ENCODE results near the gene STK11IP.

STK11IP gene, protein sequence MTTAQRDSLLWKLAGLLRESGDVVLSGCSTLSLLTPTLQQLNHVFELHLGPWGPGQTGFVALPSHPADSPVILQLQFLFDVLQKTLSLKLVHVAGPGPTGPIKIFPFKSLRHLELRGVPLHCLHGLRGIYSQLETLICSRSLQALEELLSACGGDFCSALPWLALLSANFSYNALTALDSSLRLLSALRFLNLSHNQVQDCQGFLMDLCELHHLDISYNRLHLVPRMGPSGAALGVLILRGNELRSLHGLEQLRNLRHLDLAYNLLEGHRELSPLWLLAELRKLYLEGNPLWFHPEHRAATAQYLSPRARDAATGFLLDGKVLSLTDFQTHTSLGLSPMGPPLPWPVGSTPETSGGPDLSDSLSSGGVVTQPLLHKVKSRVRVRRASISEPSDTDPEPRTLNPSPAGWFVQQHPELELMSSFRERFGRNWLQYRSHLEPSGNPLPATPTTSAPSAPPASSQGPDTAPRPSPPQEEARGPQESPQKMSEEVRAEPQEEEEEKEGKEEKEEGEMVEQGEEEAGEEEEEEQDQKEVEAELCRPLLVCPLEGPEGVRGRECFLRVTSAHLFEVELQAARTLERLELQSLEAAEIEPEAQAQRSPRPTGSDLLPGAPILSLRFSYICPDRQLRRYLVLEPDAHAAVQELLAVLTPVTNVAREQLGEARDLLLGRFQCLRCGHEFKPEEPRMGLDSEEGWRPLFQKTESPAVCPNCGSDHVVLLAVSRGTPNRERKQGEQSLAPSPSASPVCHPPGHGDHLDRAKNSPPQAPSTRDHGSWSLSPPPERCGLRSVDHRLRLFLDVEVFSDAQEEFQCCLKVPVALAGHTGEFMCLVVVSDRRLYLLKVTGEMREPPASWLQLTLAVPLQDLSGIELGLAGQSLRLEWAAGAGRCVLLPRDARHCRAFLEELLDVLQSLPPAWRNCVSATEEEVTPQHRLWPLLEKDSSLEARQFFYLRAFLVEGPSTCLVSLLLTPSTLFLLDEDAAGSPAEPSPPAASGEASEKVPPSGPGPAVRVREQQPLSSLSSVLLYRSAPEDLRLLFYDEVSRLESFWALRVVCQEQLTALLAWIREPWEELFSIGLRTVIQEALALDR

DNA sequence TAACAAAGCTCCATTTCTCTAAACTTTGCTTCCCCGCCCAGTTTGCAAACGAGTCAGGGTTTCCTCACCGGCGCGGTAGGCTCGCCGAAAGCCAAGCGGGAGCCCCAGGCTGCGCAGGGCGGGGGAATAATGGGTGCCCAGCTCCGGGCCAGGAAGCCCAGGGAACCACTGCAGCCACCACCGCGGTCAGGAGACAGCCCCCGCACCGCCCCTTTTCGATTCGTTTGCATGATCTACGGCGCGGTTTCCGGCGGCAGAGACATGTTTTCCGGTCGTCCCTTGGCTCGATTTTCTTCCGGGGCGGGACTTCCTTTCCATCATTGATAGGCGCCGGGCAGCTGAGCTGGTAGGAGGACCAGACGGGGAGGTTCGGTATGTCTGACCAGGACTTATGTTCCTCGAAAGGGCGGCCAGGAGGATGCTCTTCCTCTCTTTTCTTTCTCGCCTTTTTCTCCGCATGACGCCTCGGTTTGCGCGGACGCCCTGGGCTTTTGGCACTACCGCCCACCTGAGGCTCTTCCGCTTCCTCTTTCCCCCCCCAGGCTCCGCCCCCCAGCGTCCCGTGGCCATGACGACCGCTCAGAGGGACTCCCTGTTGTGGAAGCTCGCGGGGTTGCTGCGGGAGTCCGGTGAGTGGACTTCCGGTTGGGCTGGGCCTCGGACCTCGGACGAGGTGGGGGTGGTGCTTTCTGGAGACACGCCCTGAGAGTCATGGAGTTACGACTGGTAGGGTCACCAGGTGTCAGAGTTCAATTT is at the start of gene STK11IP:
STK11IP (plus strand) TSS at position 306 of the 756 bp plus-strand sequence; CDS start at position 569, 263 bp downstream.
- DNase-seq, result peak; percentile 89

DNA sequence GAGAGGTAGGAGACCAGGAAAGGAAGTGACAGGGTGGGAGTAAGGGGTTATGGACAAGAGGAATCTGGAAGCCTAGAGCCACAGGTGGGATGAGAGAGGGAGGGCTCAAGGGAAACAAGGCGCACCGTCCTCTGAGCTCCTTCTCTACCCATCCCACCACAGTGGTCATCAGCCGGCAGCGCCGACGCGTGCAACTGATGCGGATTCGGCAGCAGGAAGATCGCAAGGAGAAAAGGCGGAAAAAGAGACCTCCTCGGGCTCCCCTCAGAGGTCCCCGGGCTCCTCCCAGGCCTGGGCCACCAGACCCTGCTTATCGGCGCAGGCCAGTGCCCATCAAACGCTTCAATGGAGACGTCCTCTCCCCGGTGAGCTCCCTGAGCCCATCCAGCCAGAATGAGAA is 48.7 kb upstream of the STK11IP start:
- no peak for DNase-seq

DNA sequence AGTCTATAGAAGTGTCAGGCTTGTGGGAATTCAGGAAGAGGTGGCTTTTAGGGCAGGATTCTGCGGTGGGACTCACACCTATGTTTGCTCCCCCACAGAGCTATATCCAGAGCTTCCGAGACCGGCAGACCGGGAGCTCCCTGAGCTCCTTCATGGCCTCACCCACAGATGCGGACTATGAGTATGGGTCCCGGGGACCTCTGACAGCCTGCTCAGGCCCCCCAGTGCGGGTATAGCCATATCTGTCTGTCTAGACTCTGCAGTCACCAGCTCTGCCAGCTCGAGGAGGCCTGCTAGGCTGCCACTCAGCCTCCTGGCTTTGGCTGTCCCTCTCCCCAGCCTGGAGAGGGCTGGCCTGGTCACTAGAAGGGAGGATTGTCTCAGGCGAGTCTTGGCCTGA is 48.0 kb upstream of the STK11IP start:
- DNase-seq, result no peak

DNA sequence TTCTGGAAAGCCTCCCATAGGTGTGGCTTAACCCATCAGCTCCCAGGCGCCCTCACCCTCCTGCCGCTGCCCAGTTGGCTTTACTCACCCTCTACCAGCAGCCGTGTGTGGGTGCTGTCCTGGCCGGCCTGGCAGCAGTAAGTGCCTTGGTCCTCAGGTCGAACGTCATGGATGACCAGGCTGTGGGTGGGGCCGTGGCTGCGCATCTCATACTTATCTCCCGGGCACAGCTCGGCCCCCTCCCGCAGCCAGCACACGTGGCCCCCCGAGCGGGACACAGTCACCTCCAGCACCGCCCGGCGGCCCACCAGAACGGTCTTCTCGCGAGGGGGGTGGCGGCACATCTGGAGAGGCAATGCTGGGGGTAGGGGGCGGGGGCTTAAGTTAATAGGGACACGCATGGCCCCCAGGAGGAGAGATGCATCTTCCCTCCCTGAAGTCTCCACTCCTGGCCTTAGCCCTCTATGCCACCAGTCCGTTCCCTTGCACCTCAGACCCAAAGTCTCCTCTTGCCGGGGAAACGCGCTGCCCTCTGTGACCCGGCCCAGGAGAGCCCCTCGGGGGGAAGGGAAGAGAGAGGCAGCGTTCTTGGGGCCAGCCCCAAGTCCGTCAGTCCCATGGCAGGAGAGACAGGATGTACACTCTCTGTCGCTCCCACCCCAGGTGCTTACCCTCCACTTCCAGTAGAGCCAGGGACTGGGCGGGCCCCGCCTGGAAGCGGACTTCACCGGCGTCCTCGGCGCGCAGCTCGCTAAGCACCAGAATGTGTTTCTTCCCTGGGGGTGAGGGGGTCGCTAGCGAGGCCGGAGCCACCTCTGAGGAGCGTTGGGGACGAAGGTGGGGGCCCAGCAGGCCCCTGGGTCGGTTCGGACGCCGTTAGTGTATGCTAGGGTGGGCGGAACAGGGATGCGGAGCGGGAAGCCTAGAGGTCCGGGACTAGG is 45.9 kb upstream of the STK11IP start:
- no peak for DNase-seq

DNA sequence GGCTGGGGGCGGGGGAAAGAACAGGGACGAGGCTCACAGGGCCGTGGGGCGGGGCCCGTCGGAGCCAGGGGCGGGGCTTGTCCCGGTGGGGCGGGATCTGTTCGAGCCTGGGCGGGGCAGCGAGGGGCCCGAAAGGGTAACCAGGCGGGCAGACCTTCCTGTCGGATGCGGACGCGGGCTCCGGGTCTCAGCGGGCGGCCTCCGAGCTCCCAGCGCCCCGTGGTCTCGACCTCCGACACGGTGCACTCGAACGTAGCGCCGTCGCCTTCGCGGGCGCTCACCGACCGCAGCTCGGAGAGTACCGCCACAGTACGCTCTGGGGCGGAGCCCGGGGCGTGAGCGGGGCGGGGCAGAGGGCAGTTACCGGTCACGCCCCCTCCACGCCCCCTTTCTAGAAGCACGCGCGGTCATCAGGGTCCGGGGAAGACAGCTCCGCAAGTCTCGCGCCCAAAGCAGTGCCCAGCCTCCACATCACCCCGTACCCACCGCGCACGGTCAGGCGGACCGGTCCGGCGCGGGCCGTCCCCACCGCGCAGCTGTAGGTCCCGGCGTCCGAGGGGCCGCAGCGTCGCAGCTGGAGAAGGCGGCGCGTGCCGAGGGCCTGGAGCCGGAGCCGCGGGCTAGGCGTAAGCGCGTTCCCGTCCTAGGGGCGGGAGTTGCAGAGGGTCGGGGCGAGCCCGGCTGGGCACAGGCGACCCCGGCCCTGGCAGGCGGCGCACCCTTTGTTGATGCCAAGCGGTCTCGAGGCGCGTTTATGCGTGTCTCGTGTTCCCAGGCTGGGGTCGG is 45.1 kb upstream of the STK11IP start:
- DNase-seq, result peak; percentile 78

DNA sequence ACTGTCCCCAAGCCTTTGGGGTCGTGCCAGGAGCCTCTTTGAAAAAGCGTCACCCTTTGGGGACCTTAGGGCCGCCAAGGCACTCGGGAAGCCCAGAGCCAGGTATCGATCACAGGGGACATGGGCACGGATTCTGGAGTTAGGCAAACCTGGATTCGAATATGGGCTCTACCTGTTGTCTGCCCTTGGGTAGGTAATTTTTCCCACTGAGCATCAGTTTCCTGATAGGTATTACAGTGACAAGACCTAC is 44.6 kb upstream of the STK11IP start:
- no peak for DNase-seq

DNA sequence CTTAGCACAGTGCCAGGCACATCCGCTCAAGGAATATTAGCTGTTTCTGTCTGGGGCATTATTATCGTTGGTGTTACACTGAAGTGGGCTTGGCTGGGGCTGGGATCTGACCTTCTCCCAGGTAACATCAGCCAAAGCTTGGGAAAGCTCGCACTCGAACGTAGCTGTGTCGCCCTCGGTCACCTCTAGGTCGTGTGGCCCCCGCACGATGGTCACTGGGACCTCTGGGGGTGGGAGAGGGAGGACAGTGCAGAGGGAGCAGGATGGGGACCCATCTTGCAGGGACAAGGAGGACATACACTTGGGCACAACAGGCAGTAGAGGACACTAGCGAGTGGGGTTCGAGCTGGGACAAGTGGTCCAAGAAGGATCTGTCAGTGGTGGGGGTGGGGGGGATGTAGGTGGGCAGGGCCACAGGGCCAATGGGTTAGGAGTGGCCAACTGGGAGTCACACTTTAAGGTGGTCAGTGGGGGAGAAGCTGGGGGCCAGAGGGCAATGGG is 44.1 kb upstream of the STK11IP start:
- DNase-seq, result no peak

DNA sequence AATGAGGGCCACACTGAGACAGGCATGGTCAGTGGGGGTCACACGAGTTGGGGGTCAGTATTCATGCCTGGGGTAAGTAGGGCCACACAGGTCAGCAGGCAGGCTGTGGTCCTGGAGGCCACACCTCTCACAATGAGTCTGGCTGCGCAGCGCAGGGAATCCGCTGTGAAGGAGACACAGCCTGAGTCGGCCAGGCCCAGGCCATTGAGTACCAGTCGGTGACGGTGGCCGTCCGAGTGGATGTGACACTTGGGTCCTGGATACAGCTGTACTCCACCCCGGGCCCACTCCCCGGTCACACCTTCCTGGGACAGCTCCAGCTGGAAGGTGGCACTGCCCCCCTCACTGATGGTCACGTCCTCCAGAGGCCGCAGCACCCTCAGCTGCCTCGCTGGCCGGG is 43.3 kb upstream of the STK11IP start:
- DNase-seq, result no peak

DNA sequence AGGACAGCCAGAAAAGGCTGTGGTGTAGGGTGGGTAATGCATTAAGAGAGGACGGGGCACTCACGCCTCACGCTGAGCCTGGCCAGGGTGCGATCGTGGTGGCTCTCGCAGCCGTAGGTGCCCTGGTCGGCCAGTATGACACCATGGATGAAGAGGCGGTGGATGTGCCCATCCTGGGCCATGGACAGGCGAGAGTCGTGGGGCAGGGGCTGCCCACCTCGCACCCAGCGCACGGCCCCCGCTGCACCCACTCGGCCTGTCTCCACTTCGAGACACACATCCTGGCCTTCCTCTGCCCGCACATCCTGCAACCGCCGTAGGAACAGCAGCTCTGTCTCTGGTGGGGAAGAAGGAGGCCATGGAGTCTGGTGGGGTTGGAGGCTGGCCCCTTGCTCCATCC is 41.7 kb upstream of the STK11IP start:
- DNase-seq, result no peak

DNA sequence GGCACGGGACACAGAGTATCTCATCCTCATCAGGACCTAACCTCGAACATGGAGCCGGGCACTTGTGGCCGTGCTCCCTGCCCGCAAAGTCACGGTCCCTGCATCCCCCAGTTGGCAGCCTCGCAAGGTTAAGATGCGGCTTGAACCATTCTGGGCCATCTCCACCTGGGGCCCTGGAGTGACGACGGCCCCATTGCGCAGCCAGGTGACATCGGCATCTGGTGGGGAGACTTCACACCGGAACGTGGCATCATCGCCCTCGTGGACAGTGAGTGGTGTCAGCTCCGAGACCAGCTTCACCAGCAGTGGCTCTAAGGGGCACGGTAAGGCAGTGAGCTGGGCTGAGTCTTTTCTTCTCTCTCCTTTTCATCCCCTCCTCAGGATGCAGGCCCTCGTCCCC is 41.2 kb upstream of the STK11IP start:
- no peak for DNase-seq

DNA sequence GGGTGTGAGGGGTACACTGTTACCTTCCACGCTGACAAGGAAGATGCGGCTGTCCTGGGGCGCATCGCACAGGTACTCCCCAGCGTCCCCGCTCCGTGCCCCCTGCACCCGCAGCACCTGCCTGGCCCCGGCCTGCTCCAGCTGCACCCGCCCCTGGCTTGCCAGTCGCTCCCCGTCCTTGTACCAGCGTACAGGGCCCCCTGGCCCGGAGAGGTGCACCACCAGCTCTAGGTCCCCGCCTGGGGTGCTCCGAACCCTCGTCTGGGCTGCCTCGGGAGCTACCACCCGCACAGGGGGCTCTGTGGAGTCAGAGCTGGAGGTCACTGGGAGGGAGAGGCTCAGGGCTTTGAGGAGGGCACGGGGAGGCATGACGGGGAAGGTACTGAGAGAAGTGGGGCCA is 40.3 kb upstream of the STK11IP start:
- DNase-seq, result no peak

DNA sequence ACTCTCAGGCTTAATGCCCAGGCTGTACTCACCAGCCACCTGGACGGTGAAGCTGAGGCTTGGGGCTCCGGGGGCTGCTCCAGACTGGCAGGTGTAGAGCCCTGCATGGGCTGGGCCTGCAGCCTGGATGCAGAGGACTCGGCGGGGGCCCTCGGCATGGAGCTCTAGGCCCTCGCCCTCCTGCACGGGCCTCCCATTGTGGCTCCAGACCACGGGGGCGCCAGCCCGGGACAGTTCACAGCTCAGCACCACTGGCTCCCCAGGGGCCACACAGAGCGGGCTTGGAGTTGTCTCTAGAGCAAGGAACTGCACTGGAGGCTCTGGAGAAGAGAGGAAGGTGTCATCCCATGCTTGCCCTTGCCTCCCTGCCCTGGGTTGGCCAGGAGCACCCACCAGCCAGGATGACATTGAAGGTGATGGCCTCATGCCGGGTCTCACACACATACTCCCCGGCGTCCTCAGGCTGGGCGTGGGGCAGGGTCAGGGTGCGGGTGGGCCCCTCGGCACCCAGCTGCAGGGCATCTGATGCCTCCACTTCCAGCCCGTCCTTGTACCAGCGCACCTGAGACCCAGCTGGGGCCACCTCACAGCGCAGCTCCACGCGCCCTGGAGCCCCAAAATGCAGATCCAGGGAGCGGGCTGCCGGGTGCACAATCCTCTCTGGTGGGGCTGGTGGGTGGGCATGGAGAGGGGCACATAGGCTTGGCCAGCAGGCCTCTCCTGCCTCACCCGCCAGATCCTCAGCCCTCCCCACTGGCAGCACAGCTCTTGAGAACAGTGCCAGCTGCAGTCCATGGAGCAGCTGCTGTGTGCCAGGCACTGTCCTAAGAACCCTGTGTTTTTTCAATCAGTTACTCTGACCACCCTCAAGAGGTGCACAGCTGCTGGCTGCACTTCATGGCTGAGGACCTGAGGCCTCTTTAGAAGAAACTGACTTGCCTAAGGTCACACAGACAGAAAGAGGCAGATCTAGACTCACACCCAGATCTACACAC is 39.6 kb upstream of the STK11IP start:
- DNase-seq, result no peak

DNA sequence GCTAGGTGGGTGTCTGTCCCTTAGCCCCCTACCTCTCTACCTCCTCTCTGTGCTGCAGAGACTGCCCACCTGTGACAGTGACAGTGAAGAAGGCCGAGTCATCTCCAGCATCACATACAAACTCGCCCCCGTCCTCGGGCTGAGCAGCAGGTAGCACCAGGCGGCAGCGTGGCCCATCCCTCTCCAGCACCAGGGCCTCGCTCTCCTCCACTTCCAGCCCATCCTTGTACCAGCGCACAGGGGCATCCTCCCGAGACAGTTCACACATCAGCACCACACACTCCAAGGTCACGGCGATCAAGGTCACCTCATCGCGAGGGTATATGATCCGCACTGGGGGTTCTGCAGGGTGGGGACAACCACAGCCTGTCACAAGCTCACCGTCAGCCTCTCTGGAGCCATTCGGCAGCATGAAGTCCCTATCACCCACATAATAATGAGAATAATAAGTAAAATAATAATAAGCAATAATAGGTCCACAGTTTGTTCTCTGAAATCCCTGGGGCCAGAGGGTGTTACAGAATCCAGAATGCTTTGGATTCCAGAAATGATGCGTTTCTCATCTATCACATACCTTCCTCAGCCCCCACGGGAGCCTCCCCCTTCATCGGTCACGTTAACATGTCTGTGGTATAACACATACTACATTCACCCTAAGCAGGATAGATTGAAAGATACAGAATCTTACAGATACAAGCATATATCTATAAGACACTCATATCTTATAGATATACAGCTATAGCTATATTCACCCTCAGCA is 38.3 kb upstream of the STK11IP start:
- no peak for DNase-seq

DNA sequence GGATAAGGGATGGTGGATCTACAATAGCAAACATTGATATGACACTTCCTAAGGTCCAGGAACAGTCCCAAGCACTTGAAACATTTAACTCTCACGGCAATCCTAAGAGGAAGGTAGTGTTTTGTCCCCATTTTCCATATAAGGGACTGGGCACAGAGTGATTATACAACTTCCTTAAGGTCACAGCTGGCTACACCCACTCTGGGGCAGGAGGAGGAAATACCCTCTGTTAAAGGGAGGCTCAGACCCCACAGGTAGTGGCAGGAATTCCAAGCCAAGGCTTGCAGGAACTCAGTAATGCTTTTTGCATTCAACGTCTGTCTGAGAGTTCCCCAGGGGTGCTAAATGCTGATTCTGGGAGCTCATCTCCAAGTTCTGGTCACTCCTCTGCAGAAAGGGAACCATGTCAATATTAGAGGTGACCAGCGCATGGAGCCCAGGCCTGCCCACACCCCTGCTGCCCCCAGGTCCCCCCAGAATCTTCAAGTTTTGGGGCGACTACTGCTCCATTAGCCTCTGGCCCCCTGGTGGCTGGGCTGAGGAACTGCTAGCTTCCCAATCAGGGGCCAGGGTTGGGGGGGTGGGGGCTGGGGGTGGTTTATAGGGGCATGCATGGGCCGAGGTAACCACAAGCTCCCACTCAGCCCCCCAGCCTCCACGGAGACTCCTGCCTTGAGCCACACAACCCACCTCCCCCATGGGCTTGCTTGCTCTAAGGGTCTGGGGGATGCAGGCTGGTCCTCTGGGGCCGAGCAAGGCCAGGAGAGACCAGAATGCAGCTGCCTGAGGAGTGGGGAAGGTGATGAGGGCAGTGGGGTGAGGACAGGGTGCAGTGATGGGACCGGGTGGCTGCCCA is 37.4 kb upstream of the STK11IP start:
- peak; percentile 23 for DNase-seq

DNA sequence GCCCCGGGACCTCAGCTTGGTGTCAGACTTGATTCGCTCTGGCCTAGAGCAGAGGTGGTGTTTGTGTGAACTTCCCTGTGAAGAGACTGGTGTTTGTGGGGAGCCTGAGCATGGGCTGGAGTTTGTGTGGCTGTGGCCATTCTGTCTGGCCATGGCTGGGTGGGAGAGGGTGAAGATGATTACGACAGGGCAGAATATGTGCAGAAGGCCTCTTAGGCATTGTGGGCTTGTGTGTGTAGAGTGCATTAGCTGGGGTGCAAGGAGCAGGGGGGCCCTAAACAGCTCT is 36.8 kb upstream of the STK11IP start:
- DNase-seq, result no peak

DNA sequence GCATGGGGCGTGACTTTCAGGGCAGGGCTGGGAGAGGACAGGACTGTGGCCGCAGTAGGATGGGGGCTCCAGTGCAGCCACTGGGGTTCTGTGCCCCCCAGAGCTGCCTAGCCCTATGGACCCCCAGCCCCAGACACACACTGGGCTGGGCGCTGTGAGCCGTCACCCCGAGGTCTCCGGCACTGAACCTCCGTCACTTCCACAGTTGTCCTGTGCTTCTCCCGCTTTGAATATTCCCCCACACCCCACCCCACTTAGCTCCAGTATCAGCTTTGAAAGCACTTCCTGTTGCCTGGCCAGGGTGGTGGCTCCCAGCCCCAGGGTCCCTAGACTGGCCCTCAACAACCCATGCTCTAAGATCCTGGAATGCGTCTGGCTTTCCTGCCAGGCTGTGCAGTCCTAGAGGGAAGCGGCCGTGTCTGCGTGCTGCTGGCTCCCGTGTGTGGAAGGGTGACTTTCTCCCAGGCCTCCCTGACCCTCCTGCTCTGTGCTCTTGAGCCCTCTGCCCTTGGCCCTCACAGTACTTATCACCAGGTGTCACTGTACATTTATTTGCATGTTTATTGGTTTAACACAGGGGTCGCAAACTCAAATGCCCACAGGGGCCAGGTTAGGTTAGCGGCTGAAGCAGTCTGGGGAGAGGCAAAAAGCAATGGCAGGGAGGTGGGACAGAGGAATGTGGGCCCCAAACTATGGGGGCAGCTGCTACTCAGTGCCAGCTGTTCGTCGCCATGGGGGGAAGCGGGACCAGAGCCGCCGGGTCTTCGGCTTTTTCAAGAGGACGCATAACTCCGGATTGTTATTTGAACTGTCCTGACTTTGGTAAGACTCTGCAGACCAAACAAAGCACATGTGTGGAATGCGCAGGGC is 36.2 kb upstream of the STK11IP start:
- no peak for DNase-seq
